HCT116 (cell line): ENCODE measurements around the gene LDLRAD4. TPM values are rescaled to one million over a fixed set of nuclear protein-coding genes. Genes with fewer than 3 reads are reported as not detected.

Source experiments
- ATAC-seq: fragments of 200-7000 bp; cut with Tn5 transposase; 2 replicates; pipeline ENCODE4 v1.9.1; 2020; ENCODE audit warnings: mild to moderate bottlenecking, moderate library complexity
- BruUV-seq: library from RNA; stranded (reverse); fragments of 400-500 nt; replicated peaks from 2 replicates; lab custom pipeline; 2021; lab: Mats Ljungman, UMichigan
- CTCF ChIA-PET: fragments of 300-600 bp; sonication (Branson Sonifier 250); formaldehyde crosslinking; loops from one replicate; lab custom pipeline; 2021; ENCODE audit warnings: antibody characterized with exemption; lab: Charles Lee
- POLR2A ChIA-PET: fragments of 300-600, 350-600 bp; sonication (Branson Sonifier 250); formaldehyde crosslinking; loops from one replicate; lab custom pipeline; 2021; ENCODE audit warnings: antibody characterized with exemption; lab: Charles Lee
- RAD21 ChIA-PET, 2 experiments: fragments of 300-600 bp; sonication (Branson Sonifier 250); formaldehyde crosslinking; loops; one replicate each; lab custom pipeline; 2023; ENCODE audit warnings: low total read pairs in 2 of 2; ENCODE audit not compliant: uncharacterized antibody in 2 of 2, unreplicated experiment in 2 of 2, low non-redundant PET in 1 of 2; lab: Charles Lee
- DNase-seq: peaks from one replicate; pipeline ENCODE4 v3.0.0-alpha.2; 2010; ENCODE audit warnings: low read depth, low spot score
- H2AFZ ChIP-seq: fragments of 200-600 bp; shearing (Covaris generic), sonication (generic); 2 replicates; pipeline ENCODE4 v1.6.1; 2017; ENCODE audit warnings: low read depth, mixed run types, mixed read lengths, antibody characterized with exemption, low read length; ENCODE audit not compliant: poor library complexity, severe bottlenecking
- H3K27ac ChIP-seq: 2 replicates; pipeline ENCODE4 v1.5.1; 2012; ENCODE audit warnings: low read depth, low read length
- H3K27me3 ChIP-seq: fragments of 200-600 bp; sonication (generic); 2 replicates; pipeline ENCODE4 v1.6.1; 2016; ENCODE audit warnings: mixed run types, low read length, mixed read lengths; ENCODE audit not compliant: insufficient read depth
- H3K36me3 ChIP-seq, 2 experiments: fragments of 200-500 bp in 1 of 2; fragments of 200-600 bp in 1 of 2; sonication (Bioruptor generic) in 1 of 2; sonication (generic) in 1 of 2; 2 replicates each; pipeline versions ENCODE4 v1.5.1 to v1.6.1; 2014 to 2016; ENCODE audit warnings: low read length in 2 of 2, inconsistent platforms in 1 of 2, mixed read lengths in 1 of 2, mixed run types in 1 of 2; ENCODE audit not compliant: insufficient read depth in 2 of 2, control insufficient read depth in 1 of 2
- H3K4me1 ChIP-seq, 2 experiments: fragments of 200-600 bp in 1 of 2; sonication (generic) in 1 of 2; 2 replicates each; pipeline versions ENCODE4 v1.5.1 to v1.6.1; 2012 to 2017; ENCODE audit warnings: low read length in 2 of 2, inconsistent platforms in 1 of 2, mild to moderate bottlenecking in 1 of 2, mixed read lengths in 1 of 2, mixed run types in 1 of 2, moderate library complexity in 1 of 2; ENCODE audit not compliant: insufficient read depth in 2 of 2, control insufficient read depth in 1 of 2
- H3K4me2 ChIP-seq: fragments of 200-600 bp; sonication (generic); 2 replicates; pipeline ENCODE4 v1.6.1; 2017; ENCODE audit warnings: mixed run types, low read length, mixed read lengths
- H3K4me3 ChIP-seq, 2 experiments: fragments of 200-600 bp in 1 of 2; sonication (generic) in 1 of 2; replicated peaks in 1 of 2; 2 replicates each; pipeline ENCODE4 v1.5.1; 2011 to 2016; ENCODE audit warnings: low read length in 2 of 2, control low read depth in 1 of 2, low read depth in 1 of 2, mild to moderate bottlenecking in 1 of 2, mixed read lengths in 1 of 2, mixed run types in 1 of 2
- H3K79me2 ChIP-seq: fragments of 200-600 bp; sonication (generic); 2 replicates; pipeline ENCODE4 v1.6.1; 2017; ENCODE audit warnings: mild to moderate bottlenecking, mixed run types, low read length, moderate library complexity, mixed read lengths; ENCODE audit not compliant: insufficient read depth
- H3K9ac ChIP-seq: fragments of 200-600 bp; sonication (generic); 2 replicates; pipeline ENCODE4 v1.6.1; 2016; ENCODE audit warnings: low read length, mixed read lengths
- H3K9me2 ChIP-seq: fragments of 200-600 bp; sonication (generic), shearing (Covaris generic); 2 replicates; pipeline ENCODE4 v1.6.1; 2017; ENCODE audit warnings: mixed run types, mild to moderate bottlenecking, moderate library complexity; ENCODE audit not compliant: insufficient read depth
- H3K9me3 ChIP-seq, 2 experiments: fragments of 200-500 bp in 1 of 2; fragments of 200-600 bp in 1 of 2; sonication (Bioruptor generic) in 1 of 2; sonication (generic) in 1 of 2; 2 replicates each; pipeline ENCODE4 v1.6.1; 2014 to 2017; ENCODE audit warnings: low read length in 2 of 2, mixed read lengths in 2 of 2, inconsistent platforms in 1 of 2, low read depth in 1 of 2, mild to moderate bottlenecking in 1 of 2, mixed run types in 1 of 2, moderate library complexity in 1 of 2; ENCODE audit not compliant: control insufficient read depth in 1 of 2, insufficient read depth in 1 of 2
- H4K20me1 ChIP-seq: fragments of 200-600 bp; sonication (generic), shearing (Covaris generic); 2 replicates; pipeline ENCODE4 v1.6.1; 2017; ENCODE audit warnings: mixed run types, mild to moderate bottlenecking, moderate library complexity; ENCODE audit not compliant: insufficient read depth
- CEBPB ChIP-seq: IDR thresholded peaks from 2 replicates; pipeline ENCODE4 v1.6.1; 2012; ENCODE audit warnings: low read depth
- EGR1 ChIP-seq: IDR thresholded peaks from 2 replicates; pipeline ENCODE4 v1.6.1; 2012; ENCODE audit warnings: low read depth
- EZH2 ChIP-seq: fragments of 200-600 bp; sonication (generic); IDR thresholded peaks from 2 replicates; pipeline ENCODE4 v1.6.1; 2017; ENCODE audit warnings: antibody characterized with exemption, mixed run types
- EZH2phosphoT487 ChIP-seq: fragments of 200-600 bp; IDR thresholded peaks from 2 replicates; pipeline ENCODE4 v1.6.1; 2018; ENCODE audit warnings: antibody characterized with exemption, borderline replicate concordance
- POLR2A ChIP-seq: IDR thresholded peaks from 2 replicates; pipeline ENCODE4 v1.7.0; 2011; ENCODE audit warnings: borderline replicate concordance; ENCODE audit not compliant: insufficient read depth, insufficient read length; ENCODE audit errors: extremely low read depth
- SIN3A ChIP-seq: IDR thresholded peaks from 2 replicates; pipeline ENCODE4 v1.6.1; 2012; ENCODE audit warnings: low read depth
- SP1 ChIP-seq: IDR thresholded peaks from 2 replicates; pipeline ENCODE4 v1.6.1; 2012; ENCODE audit warnings: low read depth
- SRF ChIP-seq: IDR thresholded peaks from 2 replicates; pipeline ENCODE4 v1.6.1; 2012; ENCODE audit warnings: low read depth
- ZFX ChIP-seq: fragments of 450-650 bp; IDR thresholded peaks from 2 replicates; pipeline ENCODE4 v1.6.1; 2017
- ZNF274 ChIP-seq: fragments of 200-500 bp; sonication (Bioruptor generic); IDR thresholded peaks from 2 replicates; pipeline ENCODE4 v1.6.1; 2014; ENCODE audit warnings: mild to moderate bottlenecking, low read depth, low read length, inconsistent platforms
- intact Hi-C: fragments of 100-400 bp; cut with micrococcal nuclease; formaldehyde crosslinking; loops from 2 replicates; pipeline ENCODE4 v1.10.0; 2022
- total RNA-seq: library from RNA; stranded (reverse); gene quantifications from one replicate; pipeline ENCODE4 v1.2.1, GENCODE V29; 2021; ENCODE audit not compliant: unreplicated experiment
- TF ChIP-seq, protein P1 (sequence below): IDR thresholded peaks from 2 replicates; pipeline ENCODE4 v1.6.1; 2012
- TF ChIP-seq, protein P2 (sequence below): IDR thresholded peaks from 2 replicates; pipeline ENCODE4 v1.6.1; 2012
- TF ChIP-seq, protein P3 (sequence below): IDR thresholded peaks from 2 replicates; pipeline ENCODE4 v1.6.1; 2012; ENCODE audit warnings: low read depth

LDLRAD4 gene
- total RNA-seq, 1 experiment from 2014 or later = 1.2 TPM

- ATAC-seq = no peak
These were observed 37.8 kb upstream of the LDLRAD4 start for GRCh38 chr18:13180614-13181375.

More at GRCh38 chr18:13180614-13181375, 37.8 kb upstream of the LDLRAD4 start:
- Histone ChIP-seq H3K9me3 (no peaks in the 10 kb centered on the region), H3K4me2 (no peak overlapping the region), H3K9me2 (no peaks in the 10 kb centered on the region), H3K27ac (no peak overlapping the region), H2AFZ (no peak overlapping the region), H3K36me3 (no peaks in the 10 kb centered on the region), H3K4me1 (no peaks in the 10 kb centered on the region), H4K20me1 (no peaks in the 10 kb centered on the region), H3K9ac (no peak overlapping the region), H3K79me2 (no peaks in the 10 kb centered on the region), H3K27me3 (no peaks in the 10 kb centered on the region), H3K4me3 (no peak overlapping the region)
- DNase-seq = no peak
- no peak for TF ChIP-seq ZFX
- TF ChIP-seq CEBPB = no peak
- TF ChIP-seq, protein P1, sequence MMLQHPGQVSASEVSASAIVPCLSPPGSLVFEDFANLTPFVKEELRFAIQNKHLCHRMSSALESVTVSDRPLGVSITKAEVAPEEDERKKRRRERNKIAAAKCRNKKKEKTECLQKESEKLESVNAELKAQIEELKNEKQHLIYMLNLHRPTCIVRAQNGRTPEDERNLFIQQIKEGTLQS = no peak
- TF ChIP-seq ZNF274 = no peak
- TF ChIP-seq POLR2A = no peak
- TF ChIP-seq, protein P2, sequence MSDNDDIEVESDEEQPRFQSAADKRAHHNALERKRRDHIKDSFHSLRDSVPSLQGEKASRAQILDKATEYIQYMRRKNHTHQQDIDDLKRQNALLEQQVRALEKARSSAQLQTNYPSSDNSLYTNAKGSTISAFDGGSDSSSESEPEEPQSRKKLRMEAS = no peak
- TF ChIP-seq SRF = no peak
- TF ChIP-seq SP1 = no peak
- no peak for TF ChIP-seq EGR1
- TF ChIP-seq, protein P3, sequence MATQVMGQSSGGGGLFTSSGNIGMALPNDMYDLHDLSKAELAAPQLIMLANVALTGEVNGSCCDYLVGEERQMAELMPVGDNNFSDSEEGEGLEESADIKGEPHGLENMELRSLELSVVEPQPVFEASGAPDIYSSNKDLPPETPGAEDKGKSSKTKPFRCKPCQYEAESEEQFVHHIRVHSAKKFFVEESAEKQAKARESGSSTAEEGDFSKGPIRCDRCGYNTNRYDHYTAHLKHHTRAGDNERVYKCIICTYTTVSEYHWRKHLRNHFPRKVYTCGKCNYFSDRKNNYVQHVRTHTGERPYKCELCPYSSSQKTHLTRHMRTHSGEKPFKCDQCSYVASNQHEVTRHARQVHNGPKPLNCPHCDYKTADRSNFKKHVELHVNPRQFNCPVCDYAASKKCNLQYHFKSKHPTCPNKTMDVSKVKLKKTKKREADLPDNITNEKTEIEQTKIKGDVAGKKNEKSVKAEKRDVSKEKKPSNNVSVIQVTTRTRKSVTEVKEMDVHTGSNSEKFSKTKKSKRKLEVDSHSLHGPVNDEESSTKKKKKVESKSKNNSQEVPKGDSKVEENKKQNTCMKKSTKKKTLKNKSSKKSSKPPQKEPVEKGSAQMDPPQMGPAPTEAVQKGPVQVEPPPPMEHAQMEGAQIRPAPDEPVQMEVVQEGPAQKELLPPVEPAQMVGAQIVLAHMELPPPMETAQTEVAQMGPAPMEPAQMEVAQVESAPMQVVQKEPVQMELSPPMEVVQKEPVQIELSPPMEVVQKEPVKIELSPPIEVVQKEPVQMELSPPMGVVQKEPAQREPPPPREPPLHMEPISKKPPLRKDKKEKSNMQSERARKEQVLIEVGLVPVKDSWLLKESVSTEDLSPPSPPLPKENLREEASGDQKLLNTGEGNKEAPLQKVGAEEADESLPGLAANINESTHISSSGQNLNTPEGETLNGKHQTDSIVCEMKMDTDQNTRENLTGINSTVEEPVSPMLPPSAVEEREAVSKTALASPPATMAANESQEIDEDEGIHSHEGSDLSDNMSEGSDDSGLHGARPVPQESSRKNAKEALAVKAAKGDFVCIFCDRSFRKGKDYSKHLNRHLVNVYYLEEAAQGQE = no peak
- TF ChIP-seq SIN3A = no peak
- TF ChIP-seq EZH2phosphoT487 = no peak
- no peak for TF ChIP-seq EZH2
- ChIA-PET RAD21 (no interaction called here), POLR2A (no interaction called here), CTCF (interaction anchor here (1.4 kb wide), 1 partner anchor 9 kb away, joined by 3 read pairs; no protein-coding TSS in a partner anchor)
- BruUV-seq = no TSS peak
- intact Hi-C loops = no loop called here
